GM12873 (cell line): Measurements from ENCODE around the gene TMEM98.

ENCODE experiments used
- TF ChIP-seq, protein P1 (sequence below): IDR thresholded peaks from 2 replicates; pipeline ENCODE4 v1.5.1; 2012; ENCODE audit warnings: low read depth, mild to moderate bottlenecking, moderate library complexity, low read length, control low read depth; ENCODE audit not compliant: insufficient read depth; ENCODE audit errors: missing control alignments

TMEM98 gene

DNA sequence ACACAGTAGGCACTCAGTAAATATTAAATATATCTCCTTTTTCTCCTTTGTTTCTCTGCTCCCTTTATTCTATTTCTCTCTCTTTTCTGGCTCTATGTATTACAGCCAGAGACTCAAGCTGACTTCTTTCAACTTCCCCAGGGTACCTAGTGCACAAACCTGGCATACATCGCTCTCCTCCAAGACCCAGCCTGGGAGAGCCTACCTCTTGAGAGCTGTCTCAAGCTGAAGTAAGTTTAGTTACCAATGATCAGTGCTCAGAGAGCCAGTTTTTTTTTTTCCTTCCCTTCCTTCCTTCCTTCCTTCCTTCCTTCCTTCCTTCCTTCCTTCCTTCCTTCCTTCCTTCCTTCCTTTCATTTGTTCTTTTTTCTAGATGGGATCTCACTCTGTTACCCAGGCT is 19.8 kb downstream of the TMEM98 start:
- TF ChIP-seq, protein P1, sequence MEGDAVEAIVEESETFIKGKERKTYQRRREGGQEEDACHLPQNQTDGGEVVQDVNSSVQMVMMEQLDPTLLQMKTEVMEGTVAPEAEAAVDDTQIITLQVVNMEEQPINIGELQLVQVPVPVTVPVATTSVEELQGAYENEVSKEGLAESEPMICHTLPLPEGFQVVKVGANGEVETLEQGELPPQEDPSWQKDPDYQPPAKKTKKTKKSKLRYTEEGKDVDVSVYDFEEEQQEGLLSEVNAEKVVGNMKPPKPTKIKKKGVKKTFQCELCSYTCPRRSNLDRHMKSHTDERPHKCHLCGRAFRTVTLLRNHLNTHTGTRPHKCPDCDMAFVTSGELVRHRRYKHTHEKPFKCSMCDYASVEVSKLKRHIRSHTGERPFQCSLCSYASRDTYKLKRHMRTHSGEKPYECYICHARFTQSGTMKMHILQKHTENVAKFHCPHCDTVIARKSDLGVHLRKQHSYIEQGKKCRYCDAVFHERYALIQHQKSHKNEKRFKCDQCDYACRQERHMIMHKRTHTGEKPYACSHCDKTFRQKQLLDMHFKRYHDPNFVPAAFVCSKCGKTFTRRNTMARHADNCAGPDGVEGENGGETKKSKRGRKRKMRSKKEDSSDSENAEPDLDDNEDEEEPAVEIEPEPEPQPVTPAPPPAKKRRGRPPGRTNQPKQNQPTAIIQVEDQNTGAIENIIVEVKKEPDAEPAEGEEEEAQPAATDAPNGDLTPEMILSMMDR, result no peak

DNA sequence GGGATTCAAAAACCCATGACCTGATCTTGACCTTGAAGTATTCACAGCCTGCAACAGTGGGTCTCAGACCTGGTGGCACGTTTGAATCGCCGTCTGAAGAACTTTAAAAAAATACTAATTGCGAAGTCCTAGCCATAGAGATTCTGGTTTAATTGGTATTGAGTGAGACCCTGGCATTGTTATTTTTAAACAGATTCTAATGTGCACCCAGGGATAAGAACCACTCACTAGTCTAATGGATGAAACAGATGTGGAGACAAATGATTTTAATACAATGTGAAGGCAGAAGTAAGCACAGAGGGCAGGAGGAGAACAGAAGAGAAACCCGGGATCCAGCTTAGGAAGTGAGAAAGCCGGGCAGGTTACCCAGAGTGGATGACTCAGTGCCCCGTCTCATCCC is 21.2 kb downstream of the TMEM98 start:
- TF ChIP-seq, protein P1, result no peak

DNA sequence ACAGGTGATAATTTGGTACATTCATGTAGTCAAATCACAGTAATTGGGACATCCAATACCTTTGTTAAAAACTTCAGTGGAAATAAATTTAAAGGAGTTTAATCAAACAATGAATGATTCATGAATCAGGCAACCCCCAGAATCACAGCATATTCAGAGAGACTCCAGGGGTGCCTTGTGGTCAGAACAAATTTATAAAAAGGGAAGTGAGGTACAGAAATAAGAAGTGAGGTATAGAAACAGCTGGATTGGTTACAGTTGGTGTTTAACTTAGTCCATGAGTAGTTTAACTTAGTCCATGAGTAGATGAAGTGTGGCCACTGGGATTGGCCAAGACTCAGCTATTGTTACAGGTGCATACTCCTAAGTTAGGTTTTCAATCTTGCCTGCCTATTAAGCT is 25.1 kb downstream of the TMEM98 start:
- TF ChIP-seq, protein P1, result no peak

DNA sequence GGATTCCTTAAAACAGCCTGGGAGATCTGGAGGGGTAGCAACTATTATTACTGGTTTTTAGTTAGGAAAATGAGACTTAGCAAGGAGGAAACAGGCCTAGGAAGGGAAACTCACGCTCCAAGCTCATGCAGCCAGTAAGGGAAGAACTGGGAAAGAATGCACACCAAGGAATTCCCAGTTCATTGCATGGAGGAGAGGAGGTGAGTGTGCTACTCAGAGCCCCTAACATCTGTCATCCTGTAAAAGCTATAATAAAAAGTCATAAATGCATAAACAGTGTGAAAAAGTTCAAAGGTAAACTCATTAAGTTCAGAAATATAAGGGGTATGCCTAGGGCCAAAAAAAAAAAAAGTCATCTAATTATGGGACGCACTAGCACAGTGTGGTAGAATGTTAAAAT is 25.9 kb downstream of the TMEM98 start:
- TF ChIP-seq, protein P1, result no peak

DNA sequence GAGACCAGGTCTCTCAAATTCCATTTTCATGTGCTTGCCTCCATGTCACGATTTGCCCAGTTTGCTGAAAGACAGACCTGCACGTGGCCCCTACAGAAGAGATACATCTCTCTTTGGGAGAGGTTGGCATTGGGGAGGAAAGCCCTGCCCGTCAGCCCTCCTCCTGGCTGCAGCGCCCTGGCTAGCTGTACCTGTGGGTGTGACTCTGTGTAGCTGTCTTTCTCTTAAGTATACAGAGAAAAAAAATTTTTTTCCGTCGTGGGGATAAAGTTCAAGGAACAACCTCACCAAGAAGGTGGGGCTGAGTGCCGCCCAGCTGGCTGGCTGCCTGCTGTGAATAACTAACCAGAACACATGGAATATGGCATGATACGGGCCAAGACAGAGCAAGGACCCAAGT is 26.5 kb downstream of the TMEM98 start:
- TF ChIP-seq, protein P1, result no peak

DNA sequence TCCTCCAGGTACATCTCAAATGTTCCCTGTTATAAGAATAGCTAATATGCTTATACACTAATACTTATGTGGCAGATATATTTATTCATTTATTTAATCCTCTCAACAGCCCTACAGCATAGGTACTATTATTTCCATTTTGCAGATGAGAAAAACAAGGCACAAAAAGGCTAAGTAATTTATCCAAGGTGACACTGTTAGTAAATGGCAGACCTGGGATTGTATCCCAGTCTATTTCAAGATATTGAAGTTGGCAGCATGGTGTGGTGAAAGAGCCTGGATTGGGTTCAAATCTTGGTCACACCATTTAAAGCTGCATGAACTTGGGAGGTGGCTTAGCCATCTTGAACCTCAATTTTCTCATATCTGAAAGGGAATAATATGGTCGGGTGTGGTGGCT is 27.2 kb downstream of the TMEM98 start:
- TF ChIP-seq, protein P1, result no peak

DNA sequence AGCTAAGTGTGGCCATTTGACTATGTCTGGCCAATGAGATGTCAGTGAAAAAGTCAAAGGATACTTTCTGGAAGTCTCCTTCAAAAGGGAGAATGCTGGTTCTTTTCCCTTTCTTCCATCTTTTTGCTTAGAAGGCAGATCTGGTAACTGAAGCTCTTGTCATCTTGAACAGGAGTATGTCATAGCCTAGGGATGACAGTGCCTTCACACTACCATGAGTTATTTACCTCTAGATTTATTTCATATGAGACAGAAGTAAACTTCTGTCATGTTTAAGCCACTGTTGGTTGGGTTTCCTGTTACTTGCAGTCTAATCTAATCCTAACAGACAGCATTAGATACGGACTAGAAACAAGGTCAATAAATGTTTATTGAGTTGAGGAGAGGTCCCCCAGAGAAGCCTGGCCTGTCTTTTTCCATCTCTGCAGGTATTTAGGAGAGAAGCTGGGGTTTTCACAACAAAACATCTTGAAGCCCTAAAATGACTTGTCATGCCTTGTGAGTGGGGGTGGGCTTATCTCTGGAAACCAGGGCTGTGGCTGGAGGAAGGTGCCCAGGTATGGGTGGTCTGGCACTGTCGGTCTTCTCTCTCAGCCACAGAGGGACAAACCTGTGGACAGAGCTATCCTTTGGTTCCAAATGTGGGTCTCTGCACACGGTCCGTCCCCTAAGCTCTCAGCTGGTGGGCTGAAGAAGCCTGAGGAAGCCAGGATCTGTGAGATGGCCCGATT is 28.5 kb downstream of the TMEM98 start:
- TF ChIP-seq, protein P1, result no peak

DNA sequence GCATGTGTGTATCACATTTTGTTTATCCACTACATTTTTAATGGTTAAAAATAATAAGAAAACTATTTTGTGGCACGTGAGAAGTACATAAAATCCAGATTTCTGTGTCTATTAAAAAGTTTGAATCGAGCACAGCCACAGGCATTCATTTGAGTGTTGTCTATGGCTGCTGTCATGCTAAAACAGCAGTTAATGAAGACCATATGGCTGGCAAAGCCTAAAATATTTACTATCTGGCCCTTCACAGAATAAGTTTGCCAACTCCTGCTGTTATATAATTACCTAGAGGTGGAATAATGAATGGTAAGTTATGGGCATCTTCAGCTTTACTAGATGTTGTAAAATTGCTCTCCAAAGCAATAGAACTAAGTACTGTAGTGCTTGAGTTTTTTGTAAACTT is 30.5 kb downstream of the TMEM98 start:
- TF ChIP-seq, protein P1, result no peak
